IPS-18a (cell line): ENCODE results near the gene EMP2.
"Not testable (repeated sequence)": the region's sequence is repeated elsewhere in the genome, so short reads cannot be mapped to it uniquely, and the experiment has no call there.

Experiments used
- H3K27ac ChIP-seq: one replicate; pipeline ENCODE4 v1.5.1; 2013; ENCODE audit warnings: low read length
- H3K27me3 ChIP-seq: one replicate; pipeline ENCODE4 v1.6.1; 2013; ENCODE audit warnings: mild to moderate bottlenecking, low read length; ENCODE audit not compliant: control insufficient read depth, insufficient read depth
- H3K36me3 ChIP-seq: one replicate; pipeline ENCODE4 v1.6.1; 2013; ENCODE audit warnings: low read depth, low read length; ENCODE audit not compliant: control insufficient read depth
- H3K4me1 ChIP-seq: one replicate; pipeline ENCODE4 v1.6.1; 2013; ENCODE audit warnings: low read depth, low read length; ENCODE audit not compliant: control insufficient read depth
- H3K4me3 ChIP-seq: one replicate; pipeline ENCODE4 v1.5.1; 2013; ENCODE audit warnings: low read length
- H3K9ac ChIP-seq: one replicate; pipeline ENCODE4 v1.6.1; 2013; ENCODE audit warnings: mild to moderate bottlenecking, low read length, moderate library complexity
- H3K9me3 ChIP-seq: one replicate; pipeline ENCODE4 v1.6.1; 2013; ENCODE audit warnings: low read depth, low read length; ENCODE audit not compliant: control insufficient read depth

Gene EMP2

GRCh38 chr16:10575506-10576130, 4.8 kb downstream of the EMP2 start:
- peaks cover 24% of the 10 kb centered on the region for H3K4me1 ChIP-seq
- H3K9me3 ChIP-seq: no peaks in the 10 kb centered on the region
- peaks cover 12% of the 10 kb centered on the region for H3K27me3 ChIP-seq
- H3K27ac ChIP-seq: no peak overlapping the region
- no peak overlapping the region for H3K9ac ChIP-seq
- no peak overlapping the region for H3K4me3 ChIP-seq
- no peaks in the 10 kb centered on the region for H3K36me3 ChIP-seq

GRCh38 chr16:10572611-10573010, 7.8 kb downstream of the EMP2 start:
- Histone ChIP-seq H3K9ac (no peak overlapping the region), H3K4me1 (peaks cover 16% of the 10 kb centered on the region), H3K9me3 (no peaks in the 10 kb centered on the region), H3K27me3 (no peaks in the 10 kb centered on the region), H3K4me3 (no peak overlapping the region), H3K36me3 (no peaks in the 10 kb centered on the region), H3K27ac (no peak overlapping the region)

- no peak overlapping the region for H3K27ac ChIP-seq
- no peaks in the 10 kb centered on the region for H3K36me3 ChIP-seq
- H3K4me3 ChIP-seq: no peak overlapping the region
- no peak overlapping the region for H3K9ac ChIP-seq
- no peaks in the 10 kb centered on the region for H3K27me3 ChIP-seq
- H3K9me3 ChIP-seq: no peaks in the 10 kb centered on the region
- peaks cover 3% of the 10 kb centered on the region for H3K4me1 ChIP-seq
These were observed 9.0 kb downstream of the EMP2 start for GRCh38 chr16:10571354-10571753.

- no peaks in the 10 kb centered on the region for H3K4me1 ChIP-seq
- H3K4me3 ChIP-seq: no peak overlapping the region
- H3K27ac ChIP-seq: no peak overlapping the region
- no peaks in the 10 kb centered on the region for H3K9me3 ChIP-seq
- H3K36me3 ChIP-seq: no peaks in the 10 kb centered on the region
- H3K9ac ChIP-seq: no peak overlapping the region
- no peaks in the 10 kb centered on the region for H3K27me3 ChIP-seq
These were observed 10.8 kb downstream of the EMP2 start for GRCh38 chr16:10569621-10570020.

- Histone ChIP-seq H3K36me3 (no peaks in the 10 kb centered on the region), H3K4me3 (no peak overlapping the region), H3K27me3 (no peaks in the 10 kb centered on the region), H3K9me3 (no peaks in the 10 kb centered on the region), H3K27ac (no peak overlapping the region), H3K9ac (no peak overlapping the region), H3K4me1 (no peaks in the 10 kb centered on the region)
These were observed 13.8 kb downstream of the EMP2 start for GRCh38 chr16:10566613-10567012.

GRCh38 chr16:10565167-10565566, 15.2 kb downstream of the EMP2 start:
- Histone ChIP-seq H3K36me3 (no peaks in the 10 kb centered on the region), H3K9ac (no peak overlapping the region), H3K4me1 (no peaks in the 10 kb centered on the region), H3K27ac (no peak overlapping the region), H3K27me3 (no peaks in the 10 kb centered on the region), H3K4me3 (no peak overlapping the region), H3K9me3 (no peaks in the 10 kb centered on the region)

GRCh38 chr16:10564591-10564990, 15.8 kb downstream of the EMP2 start:
- no peak overlapping the region for H3K9ac ChIP-seq
- H3K27me3 ChIP-seq: no peaks in the 10 kb centered on the region
- no peaks in the 10 kb centered on the region for H3K9me3 ChIP-seq
- no peak overlapping the region for H3K4me3 ChIP-seq
- H3K36me3 ChIP-seq: no peaks in the 10 kb centered on the region
- no peaks in the 10 kb centered on the region for H3K4me1 ChIP-seq
- no peak overlapping the region for H3K27ac ChIP-seq

- H3K9ac ChIP-seq: no peak overlapping the region
- no peaks in the 10 kb centered on the region for H3K27me3 ChIP-seq
- no peaks in the 10 kb centered on the region for H3K4me1 ChIP-seq
- H3K36me3 ChIP-seq: no peaks in the 10 kb centered on the region
- no peak overlapping the region for H3K27ac ChIP-seq
- no peaks in the 10 kb centered on the region for H3K9me3 ChIP-seq
- H3K4me3 ChIP-seq: no peak overlapping the region
These were observed 18.0 kb downstream of the EMP2 start for GRCh38 chr16:10562361-10562899.

- H3K9me3 ChIP-seq: no peaks in the 10 kb centered on the region
- no peak overlapping the region for H3K27ac ChIP-seq
- H3K4me1 ChIP-seq: no peaks in the 10 kb centered on the region
These were observed 19.0 kb downstream of the EMP2 start for GRCh38 chr16:10561425-10561824.

GRCh38 chr16:10561001-10561400, 19.4 kb downstream of the EMP2 start:
- Histone ChIP-seq H3K9me3 (no peaks in the 10 kb centered on the region), H3K4me1 (no peaks in the 10 kb centered on the region), H3K27me3 (no peaks in the 10 kb centered on the region), H3K9ac (no peak overlapping the region), H3K36me3 (no peaks in the 10 kb centered on the region), H3K4me3 (no peak overlapping the region), H3K27ac (no peak overlapping the region)

More at GRCh38 chr16:10561425-10561824, 19.0 kb downstream of the EMP2 start:
- no peaks in the 10 kb centered on the region for H3K36me3 ChIP-seq
- no peaks in the 10 kb centered on the region for H3K27me3 ChIP-seq
- no peak overlapping the region for H3K9ac ChIP-seq
- H3K4me3 ChIP-seq: no peak overlapping the region

- H3K27me3 ChIP-seq, H3K4me3 ChIP-seq, H3K9me3 ChIP-seq, H3K4me1 ChIP-seq, H3K36me3 ChIP-seq, H3K27ac ChIP-seq, H3K9ac ChIP-seq: not testable (repeated sequence)
These were observed 20.6 kb downstream of the EMP2 start for GRCh38 chr16:10559792-10560191.
